HG03571 (cell line): Measurements from ENCODE around the gene TMEM198.

Experiments used
- ATAC-seq: cut with Tn5 transposase; IDR thresholded peaks from one replicate; pipeline ENCODE4 v1.9.1; 2021; ENCODE audit not compliant: unreplicated experiment

The TMEM198 gene

DNA sequence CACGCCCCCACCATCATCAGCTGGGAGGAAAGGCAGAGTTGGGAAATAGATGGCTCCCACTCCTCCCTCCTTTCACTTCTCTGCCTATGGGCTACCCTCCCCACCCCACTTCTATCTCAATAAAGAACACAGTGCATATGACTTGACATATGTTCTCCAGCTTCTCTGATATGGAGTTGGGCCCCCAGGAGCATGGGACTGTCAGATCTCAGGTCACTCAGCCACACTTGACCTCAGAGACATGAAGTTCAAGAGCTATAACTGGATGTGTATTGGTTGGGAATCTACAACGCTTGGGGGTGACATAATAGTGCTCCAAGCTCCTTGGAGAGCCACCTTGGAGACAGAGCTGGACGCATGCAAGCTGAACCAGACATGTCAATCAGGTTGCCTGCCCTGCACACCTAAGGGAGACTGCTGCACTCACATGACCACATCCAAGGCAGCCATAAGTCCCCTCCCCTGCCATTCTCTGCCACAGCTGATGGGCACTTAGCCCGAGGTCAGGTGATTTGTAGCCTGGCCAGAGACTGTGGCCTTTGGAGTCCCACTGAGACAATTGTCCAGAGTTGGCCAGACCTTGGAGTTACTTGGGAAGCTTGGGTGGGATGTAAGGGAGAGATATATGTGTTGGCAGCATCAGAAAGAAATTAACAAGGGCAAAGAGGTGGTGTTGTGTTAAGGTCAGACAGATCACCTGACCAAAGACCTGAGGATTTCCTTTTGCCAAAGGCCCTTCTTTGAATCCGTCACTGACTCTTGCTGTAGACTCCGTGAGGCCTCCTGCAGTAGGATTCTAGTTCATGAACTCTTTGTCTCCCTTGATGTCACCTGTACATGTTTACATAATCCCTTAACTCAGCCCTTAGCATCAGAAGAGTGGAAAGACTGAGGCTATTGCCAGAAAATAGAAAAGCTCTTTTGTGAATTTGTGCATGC, 32.0 kb downstream of the TMEM198 start:
- no peak for ATAC-seq

DNA sequence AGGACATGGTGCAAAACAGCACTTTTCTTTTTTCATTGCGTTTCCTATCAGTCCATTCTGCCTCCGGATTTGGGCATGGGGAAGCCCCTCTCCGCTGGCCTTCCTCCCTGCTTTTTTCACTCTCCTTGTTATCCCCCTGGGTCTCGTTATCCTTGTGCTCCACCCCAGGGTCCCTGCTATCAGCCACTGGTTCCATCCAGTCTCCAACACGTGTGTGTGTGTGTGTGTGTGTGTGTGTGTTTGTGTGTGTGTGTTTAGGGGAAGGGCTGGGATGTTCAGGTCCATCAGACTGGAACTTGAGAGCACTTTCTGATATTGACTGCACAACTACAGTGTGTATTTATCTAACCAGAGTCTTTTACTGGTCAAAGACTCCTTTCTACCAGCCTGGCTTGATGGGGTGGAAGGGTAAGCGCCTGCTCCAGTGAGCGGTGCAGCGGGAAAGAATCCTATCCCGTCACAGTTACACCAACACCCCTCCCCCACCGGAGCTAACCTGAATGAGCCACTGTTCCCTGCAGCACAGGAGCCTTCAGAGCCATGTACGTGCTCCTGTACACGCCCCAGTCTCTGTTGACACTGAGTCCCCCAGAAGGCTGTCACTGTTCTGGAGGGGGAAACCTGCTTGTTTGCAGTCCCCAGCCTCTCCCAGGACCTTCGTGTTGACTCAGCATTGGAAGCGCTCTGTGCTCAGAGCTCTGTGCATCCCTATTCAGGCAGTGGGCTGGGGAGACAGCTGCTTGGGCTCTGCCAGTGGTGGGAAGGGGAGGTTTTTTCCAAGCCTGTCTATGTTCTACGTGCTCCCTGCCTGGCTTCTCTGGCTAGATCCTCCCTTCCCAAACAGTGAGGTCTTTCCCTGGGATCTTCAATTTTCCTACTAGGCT, 32.9 kb downstream of the TMEM198 start:
- ATAC-seq = no peak

DNA sequence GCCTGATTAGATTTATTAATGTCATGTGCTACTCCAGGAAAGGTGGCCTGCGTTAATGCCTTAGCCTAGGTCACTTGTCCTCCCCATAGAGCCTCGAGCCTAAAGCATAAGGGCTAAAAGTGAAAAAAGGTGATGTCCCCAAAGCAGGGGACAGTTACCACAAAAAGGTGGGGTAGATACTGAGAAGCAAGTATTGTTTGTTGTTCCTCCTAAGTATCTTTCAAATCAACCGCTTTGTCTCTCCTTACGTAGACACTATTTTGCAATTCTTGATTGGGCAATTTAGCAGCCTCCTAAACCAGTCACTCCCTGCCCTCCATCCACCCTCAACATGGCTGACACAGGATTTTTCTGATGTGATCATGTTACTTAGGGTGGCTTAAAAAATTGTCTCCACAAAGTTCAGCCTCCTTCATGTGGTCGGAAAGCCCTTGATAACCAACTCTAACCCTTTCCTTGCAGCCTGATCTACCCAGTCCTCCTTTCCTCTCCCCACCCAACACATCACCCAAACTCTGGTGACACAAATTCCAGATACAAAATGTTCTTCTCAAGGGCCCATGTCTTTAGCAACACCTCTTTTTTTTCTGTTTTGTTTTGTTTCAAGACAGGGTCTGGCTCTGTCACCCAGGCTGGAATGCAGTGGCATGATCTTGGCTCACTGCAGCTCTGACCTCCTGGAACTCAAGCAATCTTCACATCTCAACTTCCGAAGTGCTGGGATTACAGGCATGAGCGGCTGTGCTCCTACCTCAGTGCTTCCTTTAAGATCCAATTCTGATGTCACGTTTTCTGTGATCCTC, 35.2 kb downstream of the TMEM198 start:
- no peak for ATAC-seq

DNA sequence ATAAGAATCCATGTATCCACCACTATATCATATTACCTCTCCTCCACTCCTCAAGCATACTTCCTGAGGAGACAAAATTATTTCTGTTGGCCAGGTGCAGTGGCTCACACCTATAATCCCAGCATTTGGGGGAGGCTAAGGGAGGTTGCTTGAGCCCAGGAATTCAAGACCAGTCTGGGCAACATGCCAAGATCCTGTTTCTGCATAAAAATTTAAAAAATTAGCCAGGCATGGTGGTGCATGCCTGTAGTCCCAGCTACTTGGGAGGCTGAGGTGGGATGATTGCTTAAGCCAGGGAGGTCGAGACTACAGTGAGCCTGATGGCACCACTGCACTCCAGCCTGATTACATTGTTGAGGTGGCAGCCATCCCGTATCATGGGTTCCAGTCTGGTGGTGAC, 37.5 kb downstream of the TMEM198 start:
- ATAC-seq = no peak

DNA sequence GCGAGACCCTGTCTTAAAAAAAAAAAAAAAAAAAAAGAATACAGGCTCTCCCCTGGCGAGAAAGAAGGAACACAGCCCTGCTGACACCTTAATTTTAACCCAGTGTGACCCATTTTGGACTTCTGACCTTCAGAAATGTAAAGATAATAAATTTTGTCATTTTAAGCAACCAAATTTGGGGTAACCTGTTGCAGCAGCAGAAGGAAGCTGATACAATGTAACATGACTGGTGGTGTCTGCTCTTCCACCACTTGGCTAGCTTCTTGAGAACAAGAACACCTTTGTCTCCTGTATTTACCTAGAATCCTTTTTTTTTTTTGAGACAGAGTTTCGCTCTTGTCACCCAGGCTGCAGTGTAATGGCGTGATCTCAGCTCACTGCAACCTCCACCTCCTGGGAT, 47.3 kb downstream of the TMEM198 start:
- no peak for ATAC-seq

DNA sequence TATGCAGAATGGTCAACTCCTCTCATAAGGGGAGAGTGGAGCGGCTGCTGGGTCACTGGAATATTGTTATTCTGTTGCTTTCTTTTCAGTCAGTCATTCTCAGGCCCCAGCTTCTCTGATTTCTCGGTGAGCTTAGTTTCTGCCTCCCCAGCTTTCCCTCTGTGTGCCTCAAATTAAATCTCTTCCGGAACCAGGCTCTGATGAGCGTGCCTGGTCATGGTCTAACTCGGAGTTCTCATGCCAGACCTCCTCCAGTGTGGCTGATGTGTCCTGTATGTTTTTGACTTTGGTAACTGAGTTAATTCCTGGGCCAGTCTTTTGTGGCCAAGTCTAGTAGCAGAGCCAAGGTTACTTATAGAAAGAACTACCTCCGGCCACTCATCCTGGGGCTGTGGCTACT, 48.9 kb downstream of the TMEM198 start:
- no peak for ATAC-seq

DNA sequence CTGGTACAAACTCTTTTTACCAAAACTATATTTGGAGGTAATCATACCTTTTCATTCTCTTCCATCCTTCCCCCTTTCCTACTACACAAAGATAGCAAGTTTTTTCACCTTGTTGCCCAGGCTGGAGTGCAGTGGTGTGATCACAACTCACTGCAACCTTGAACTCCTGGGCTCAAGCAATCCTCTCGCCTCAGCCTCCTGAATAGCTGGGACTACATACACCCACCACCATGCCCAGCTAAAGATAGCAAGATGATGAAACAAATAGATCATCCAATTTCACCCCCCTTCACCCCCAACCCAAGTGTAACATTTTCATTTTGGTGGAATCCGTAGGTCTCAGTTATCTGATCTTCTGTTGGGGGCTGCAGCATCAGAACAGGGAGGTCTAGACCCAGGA, 49.3 kb downstream of the TMEM198 start:
- no peak for ATAC-seq

DNA sequence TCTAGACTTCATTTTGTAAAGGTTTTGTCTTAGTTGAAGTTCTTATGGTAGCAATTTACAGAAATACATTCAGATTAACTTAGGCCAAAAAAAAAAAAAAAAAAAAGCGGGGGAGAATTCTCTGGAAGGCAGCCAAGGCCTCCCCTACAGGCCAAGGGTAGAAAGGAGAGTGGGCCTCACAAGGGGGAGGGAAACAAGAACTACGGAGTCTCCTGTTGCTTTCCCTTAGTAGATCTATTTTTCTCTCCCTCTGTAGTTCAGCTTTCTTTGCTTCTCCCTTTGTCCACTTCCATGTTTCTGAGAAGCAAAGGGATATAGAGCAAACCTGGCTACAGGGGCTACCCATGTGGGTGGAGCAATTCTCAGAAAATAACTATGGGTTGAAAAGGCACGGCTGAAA, 51.4 kb downstream of the TMEM198 start:
- no peak for ATAC-seq

DNA sequence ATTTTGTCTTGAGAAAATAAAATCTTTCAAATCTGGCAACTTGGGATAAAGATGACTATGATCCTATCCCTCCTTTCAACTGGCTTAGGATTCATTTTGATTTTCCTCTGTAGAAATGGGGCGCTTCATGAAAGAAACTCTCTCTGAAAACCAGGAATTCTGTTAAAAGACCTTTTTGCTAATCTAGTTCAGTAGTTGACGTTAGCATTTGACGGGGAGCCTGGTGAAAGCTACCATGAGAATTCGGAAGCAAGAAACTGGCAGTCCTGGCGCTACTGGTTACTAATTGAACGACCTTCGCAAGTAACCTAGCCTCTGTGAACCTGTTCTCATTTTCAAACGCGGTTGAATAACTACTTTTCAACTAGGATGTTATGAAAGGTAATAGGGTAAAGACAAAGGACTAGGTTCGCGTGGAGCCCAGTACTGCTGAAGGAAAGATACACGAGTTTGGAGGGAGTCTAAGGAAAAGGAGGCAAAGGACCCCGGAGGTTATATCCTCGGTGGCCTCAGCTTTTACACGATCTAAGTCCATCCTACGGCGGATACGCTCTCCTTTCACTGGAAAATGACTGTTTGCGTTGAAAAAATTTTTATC, 53.2 kb downstream of the TMEM198 start:
- peak; percentile 4 for ATAC-seq

DNA sequence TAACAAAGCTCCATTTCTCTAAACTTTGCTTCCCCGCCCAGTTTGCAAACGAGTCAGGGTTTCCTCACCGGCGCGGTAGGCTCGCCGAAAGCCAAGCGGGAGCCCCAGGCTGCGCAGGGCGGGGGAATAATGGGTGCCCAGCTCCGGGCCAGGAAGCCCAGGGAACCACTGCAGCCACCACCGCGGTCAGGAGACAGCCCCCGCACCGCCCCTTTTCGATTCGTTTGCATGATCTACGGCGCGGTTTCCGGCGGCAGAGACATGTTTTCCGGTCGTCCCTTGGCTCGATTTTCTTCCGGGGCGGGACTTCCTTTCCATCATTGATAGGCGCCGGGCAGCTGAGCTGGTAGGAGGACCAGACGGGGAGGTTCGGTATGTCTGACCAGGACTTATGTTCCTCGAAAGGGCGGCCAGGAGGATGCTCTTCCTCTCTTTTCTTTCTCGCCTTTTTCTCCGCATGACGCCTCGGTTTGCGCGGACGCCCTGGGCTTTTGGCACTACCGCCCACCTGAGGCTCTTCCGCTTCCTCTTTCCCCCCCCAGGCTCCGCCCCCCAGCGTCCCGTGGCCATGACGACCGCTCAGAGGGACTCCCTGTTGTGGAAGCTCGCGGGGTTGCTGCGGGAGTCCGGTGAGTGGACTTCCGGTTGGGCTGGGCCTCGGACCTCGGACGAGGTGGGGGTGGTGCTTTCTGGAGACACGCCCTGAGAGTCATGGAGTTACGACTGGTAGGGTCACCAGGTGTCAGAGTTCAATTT, 53.9 kb downstream of the TMEM198 start, which contains the start of gene STK11IP:
Gene STK11IP, plus strand, starts transcription at position 306 of the 756 bp plus-strand sequence. Its CDS starts 263 bp downstream, at position 569.
- ATAC-seq = peak; percentile 90

DNA sequence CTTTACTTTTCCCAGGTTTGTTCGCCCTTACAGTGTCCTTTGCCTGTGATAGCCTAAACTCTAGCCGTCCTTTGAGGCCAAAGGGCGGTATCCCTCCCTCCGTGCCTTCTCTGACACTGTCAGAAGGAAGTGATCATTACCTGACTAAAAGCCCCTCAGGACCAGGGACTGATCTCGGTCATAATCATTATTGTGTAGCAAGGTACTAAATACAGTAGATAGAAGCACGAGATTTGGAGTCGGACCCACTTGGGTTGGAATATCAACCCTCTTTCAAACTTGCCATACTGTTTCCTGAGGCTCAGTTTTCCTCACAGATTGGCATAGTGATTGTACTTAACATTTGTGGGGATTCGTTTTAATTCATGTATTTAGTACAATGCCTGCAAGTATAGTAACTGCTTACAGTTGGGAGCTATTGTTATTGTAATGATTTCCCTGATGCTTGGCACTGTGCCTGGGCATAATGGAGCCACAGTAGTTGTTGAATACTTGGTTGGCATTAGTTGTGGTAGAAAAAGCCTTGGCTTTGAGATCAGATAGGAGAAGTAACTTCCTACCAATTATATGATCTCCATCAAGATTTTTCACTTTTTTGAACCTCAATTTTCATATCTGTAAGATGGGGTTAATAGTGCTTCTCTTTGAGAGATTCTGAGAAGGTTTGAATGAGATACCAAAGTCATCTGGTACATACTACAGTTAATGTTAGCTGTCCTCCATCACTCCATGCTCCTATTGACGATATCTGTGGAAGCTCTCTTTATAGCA, 54.7 kb downstream of the TMEM198 start:
- no peak for ATAC-seq
